NCI-H1105 treated with DMSO at 0.1 percent for 48 hours (cell line): ENCODE results near the gene METTL22.
A peak's percentile ranks its signal among the peaks of the same experiment; 100 is the strongest.

ENCODE experiments used
- DNase-seq: peaks from one replicate; lab custom pipeline; 2025; lab: John Stamatoyannopoulos, UW

METTL22 gene

GRCh38 chr16:8621572-8622314 lies at the start of gene METTL22:
Gene METTL22, plus strand, starts transcription at chr16:8621698. Its CDS starts 3,968 bp downstream, at chr16:8625666.
- DNase-seq, result peak; percentile 78

- DNase-seq, result no peak
Measured at GRCh38 chr16:8572063-8572918, 49.2 kb upstream of the METTL22 start.

GRCh38 chr16:8572919-8573724 lies 48.4 kb upstream of the METTL22 start:
- no peak for DNase-seq

- DNase-seq, result no peak
Measured at GRCh38 chr16:8575399-8575798, 46.1 kb upstream of the METTL22 start.

- DNase-seq, result no peak
Measured at GRCh38 chr16:8576141-8577004, 45.1 kb upstream of the METTL22 start.

- no peak for DNase-seq
Measured at GRCh38 chr16:8577678-8578304, 43.7 kb upstream of the METTL22 start.

- DNase-seq, result no peak
Measured at GRCh38 chr16:8579559-8579958, 41.9 kb upstream of the METTL22 start.

- DNase-seq, result no peak
Measured at GRCh38 chr16:8581831-8582580, 39.5 kb upstream of the METTL22 start.

GRCh38 chr16:8583199-8583598 lies 38.3 kb upstream of the METTL22 start:
- no peak for DNase-seq

GRCh38 chr16:8583732-8584131 lies 37.8 kb upstream of the METTL22 start:
- DNase-seq, result no peak

GRCh38 chr16:8585041-8585440 lies 36.5 kb upstream of the METTL22 start:
- DNase-seq, result no peak

- no peak for DNase-seq
Measured at GRCh38 chr16:8585857-8586256, 35.6 kb upstream of the METTL22 start.

GRCh38 chr16:8587065-8587464 lies 34.4 kb upstream of the METTL22 start:
- DNase-seq, result no peak

- DNase-seq, result no peak
Measured at GRCh38 chr16:8588682-8589056, 32.8 kb upstream of the METTL22 start.

GRCh38 chr16:8589057-8589899 lies 32.2 kb upstream of the METTL22 start:
- DNase-seq, result no peak

- DNase-seq, result no peak
Measured at GRCh38 chr16:8589900-8590688, 31.4 kb upstream of the METTL22 start, which contains the start of gene TMEM114. Gene TMEM114, minus strand, starts transcription at chr16:8590511. Its CDS starts 673 bp downstream, at chr16:8589838.

GRCh38 chr16:8590811-8591210 lies 30.7 kb upstream of the METTL22 start:
- no peak for DNase-seq

GRCh38 chr16:8591451-8591850 lies 30.0 kb upstream of the METTL22 start:
- no peak for DNase-seq
